ENCODE results near the gene CAMK2D.

The CAMK2D gene

GRCh38 chr4:113553082-113553481 lies 208.5 kb downstream of the CAMK2D start:
- TF ChIP-seq CTCF (conservative IDR thresholded peaks at IDR 0.05): no peak
- H3K27ac ChIP-seq: no peak overlapping the region

GRCh38 chr4:113550510-113550909 lies 211.0 kb downstream of the CAMK2D start:
- no peak for TF ChIP-seq CTCF (conservative IDR thresholded peaks at IDR 0.05)
- no peak for TF ChIP-seq ZFX (IDR thresholded peaks at IDR 0.05)
- H3K27ac ChIP-seq: no peak overlapping the region

- no peak overlapping the region for H3K27ac ChIP-seq
- TF ChIP-seq ZFX (IDR thresholded peaks at IDR 0.05): no peak
- no peak for TF ChIP-seq CTCF (conservative IDR thresholded peaks at IDR 0.05)
Measured at GRCh38 chr4:113548303-113548702, 213.2 kb downstream of the CAMK2D start.

- TF ChIP-seq CTCF (conservative IDR thresholded peaks at IDR 0.05): peak; percentile 90
- no peak for TF ChIP-seq ZFX (IDR thresholded peaks at IDR 0.05)
- H3K27ac ChIP-seq: no peak overlapping the region
Measured at GRCh38 chr4:113547487-113548042, 214.0 kb downstream of the CAMK2D start.

GRCh38 chr4:113541933-113542332 lies 219.6 kb downstream of the CAMK2D start:
- no peak overlapping the region for H3K27ac ChIP-seq
- TF ChIP-seq ZFX (IDR thresholded peaks at IDR 0.05): no peak

GRCh38 chr4:113540859-113541258 lies 220.7 kb downstream of the CAMK2D start:
- TF ChIP-seq CTCF (conservative IDR thresholded peaks at IDR 0.05): no peak
- no peak for TF ChIP-seq ZFX (IDR thresholded peaks at IDR 0.05)
- H3K27ac ChIP-seq: no peak overlapping the region

- TF ChIP-seq ZFX (IDR thresholded peaks at IDR 0.05) (no peak), CTCF (conservative IDR thresholded peaks at IDR 0.05) (no peak)
- H3K27ac ChIP-seq: no peak overlapping the region
Measured at GRCh38 chr4:113539408-113539807, 222.1 kb downstream of the CAMK2D start.

- H3K27ac ChIP-seq: no peak overlapping the region
- no peak for TF ChIP-seq ZFX (IDR thresholded peaks at IDR 0.05)
- TF ChIP-seq CTCF (conservative IDR thresholded peaks at IDR 0.05): no peak
Measured at GRCh38 chr4:113537628-113538027, 223.9 kb downstream of the CAMK2D start.

All from C4-2B (cell line).